CD4-positive, alpha-beta T cell treated with Interleukin-15 for 4 hours (primary cell): ENCODE results near the gene TUBGCP5.

Experiments
- DNase-seq: peaks from one replicate; pipeline ENCODE4 v3.0.0-alpha.2; 2020; ENCODE audit warnings: low spot score

Gene TUBGCP5

GRCh38 chr15:22952796-22953579 lies 86.4 kb downstream of the TUBGCP5 start:
- no peak for DNase-seq

- DNase-seq = no peak
These were observed 87.7 kb downstream of the TUBGCP5 start for GRCh38 chr15:22951381-22952280.

- DNase-seq = no peak
These were observed 88.4 kb downstream of the TUBGCP5 start for GRCh38 chr15:22951031-22951380.

- no peak for DNase-seq
These were observed 88.9 kb downstream of the TUBGCP5 start for GRCh38 chr15:22950256-22950990.
